ENCODE measurements around the gene EPHB3. TPM values are rescaled to one million over a fixed set of nuclear protein-coding genes. Genes with fewer than 3 reads are reported as not detected.

EPHB3 gene
- polyA plus RNA-seq, 2 of the 4 experiments (the other 2 are of a cell fraction) = 0.36 to 0.50 TPM

DNA sequence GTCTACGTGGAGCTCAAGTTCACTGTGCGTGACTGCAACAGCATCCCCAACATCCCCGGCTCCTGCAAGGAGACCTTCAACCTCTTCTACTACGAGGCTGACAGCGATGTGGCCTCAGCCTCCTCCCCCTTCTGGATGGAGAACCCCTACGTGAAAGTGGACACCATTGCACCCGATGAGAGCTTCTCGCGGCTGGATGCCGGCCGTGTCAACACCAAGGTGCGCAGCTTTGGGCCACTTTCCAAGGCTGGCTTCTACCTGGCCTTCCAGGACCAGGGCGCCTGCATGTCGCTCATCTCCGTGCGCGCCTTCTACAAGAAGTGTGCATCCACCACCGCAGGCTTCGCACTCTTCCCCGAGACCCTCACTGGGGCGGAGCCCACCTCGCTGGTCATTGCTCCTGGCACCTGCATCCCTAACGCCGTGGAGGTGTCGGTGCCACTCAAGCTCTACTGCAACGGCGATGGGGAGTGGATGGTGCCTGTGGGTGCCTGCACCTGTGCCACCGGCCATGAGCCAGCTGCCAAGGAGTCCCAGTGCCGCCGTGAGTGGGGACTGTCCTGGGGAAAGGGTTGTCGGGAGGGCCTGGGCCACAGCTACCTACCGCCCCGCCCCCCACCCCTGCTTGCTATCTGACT is 11.2 kb downstream of the EPHB3 start:
- ChIA-PET POLR2A (no interaction called here), CTCF (interaction anchor here (6.5 kb wide), 1 partner anchor 11 kb away, joined by 37 read pairs; the partner anchor contains the start of gene EPHB3)
- ATAC-seq (no peak), FAIRE-seq (no peak), DNase-seq (ENCODE audit: low read depth in 1 of 2, low spot score in 1 of 2) (no peak)
- Histone ChIP-seq H3K27ac (no peak overlapping the region), H3K9me3 (no peaks in the 10 kb centered on the region), H3K4me1 (no peaks in the 10 kb centered on the region), H3K4me2 (no peak overlapping the region), H3K4me3 (no peak overlapping the region)
- WGBS (ENCODE audit: missing lambda C conversion rate) = 87% methylated on average over 18 of the region's 33 CpGs
- TF ChIP-seq, protein P1, sequence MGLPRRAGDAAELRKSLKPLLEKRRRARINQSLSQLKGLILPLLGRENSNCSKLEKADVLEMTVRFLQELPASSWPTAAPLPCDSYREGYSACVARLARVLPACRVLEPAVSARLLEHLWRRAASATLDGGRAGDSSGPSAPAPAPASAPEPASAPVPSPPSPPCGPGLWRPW (IDR thresholded peaks at IDR 0.05) = no peak
- TF ChIP-seq ZFP36 (IDR thresholded peaks at IDR 0.05; ENCODE audit: borderline replicate concordance, partially characterized antibody) (no peak), TFCP2L1 (CRISPR knock-in tag; IDR thresholded peaks at IDR 0.05) (no peak), FOSL2 (IDR thresholded peaks at IDR 0.05) (no peak), FOSL2 (CRISPR knock-in tag; IDR thresholded peaks at IDR 0.05) (no peak), SMC3 (IDR thresholded peaks at IDR 0.05) (no peak), HDAC2 (IDR thresholded peaks at IDR 0.05) (no peak), EHMT2 (IDR thresholded peaks at IDR 0.05; ENCODE audit: low read depth) (no peak), HOXB5 (CRISPR knock-in tag; IDR thresholded peaks at IDR 0.05) (no peak), NFE2L2 (conservative IDR thresholded peaks at IDR 0.05; ENCODE audit: low read length) (no peak), JUN (IDR thresholded peaks at IDR 0.05) (no peak), SREBF2 (IDR thresholded peaks at IDR 0.05) (no peak), TP53 (CRISPR knock-in tag; IDR thresholded peaks at IDR 0.05) (no peak), RCOR1 (IDR thresholded peaks at IDR 0.05; ENCODE audit: low read depth, low read length) (no peak), ZNF302 (CRISPR knock-in tag; IDR thresholded peaks at IDR 0.05) (no peak), NR3C1 (IDR thresholded peaks at IDR 0.05) (no peak), HOXA7 (CRISPR knock-in tag; IDR thresholded peaks at IDR 0.05) (no peak)
- TF ChIP-seq, protein P2, sequence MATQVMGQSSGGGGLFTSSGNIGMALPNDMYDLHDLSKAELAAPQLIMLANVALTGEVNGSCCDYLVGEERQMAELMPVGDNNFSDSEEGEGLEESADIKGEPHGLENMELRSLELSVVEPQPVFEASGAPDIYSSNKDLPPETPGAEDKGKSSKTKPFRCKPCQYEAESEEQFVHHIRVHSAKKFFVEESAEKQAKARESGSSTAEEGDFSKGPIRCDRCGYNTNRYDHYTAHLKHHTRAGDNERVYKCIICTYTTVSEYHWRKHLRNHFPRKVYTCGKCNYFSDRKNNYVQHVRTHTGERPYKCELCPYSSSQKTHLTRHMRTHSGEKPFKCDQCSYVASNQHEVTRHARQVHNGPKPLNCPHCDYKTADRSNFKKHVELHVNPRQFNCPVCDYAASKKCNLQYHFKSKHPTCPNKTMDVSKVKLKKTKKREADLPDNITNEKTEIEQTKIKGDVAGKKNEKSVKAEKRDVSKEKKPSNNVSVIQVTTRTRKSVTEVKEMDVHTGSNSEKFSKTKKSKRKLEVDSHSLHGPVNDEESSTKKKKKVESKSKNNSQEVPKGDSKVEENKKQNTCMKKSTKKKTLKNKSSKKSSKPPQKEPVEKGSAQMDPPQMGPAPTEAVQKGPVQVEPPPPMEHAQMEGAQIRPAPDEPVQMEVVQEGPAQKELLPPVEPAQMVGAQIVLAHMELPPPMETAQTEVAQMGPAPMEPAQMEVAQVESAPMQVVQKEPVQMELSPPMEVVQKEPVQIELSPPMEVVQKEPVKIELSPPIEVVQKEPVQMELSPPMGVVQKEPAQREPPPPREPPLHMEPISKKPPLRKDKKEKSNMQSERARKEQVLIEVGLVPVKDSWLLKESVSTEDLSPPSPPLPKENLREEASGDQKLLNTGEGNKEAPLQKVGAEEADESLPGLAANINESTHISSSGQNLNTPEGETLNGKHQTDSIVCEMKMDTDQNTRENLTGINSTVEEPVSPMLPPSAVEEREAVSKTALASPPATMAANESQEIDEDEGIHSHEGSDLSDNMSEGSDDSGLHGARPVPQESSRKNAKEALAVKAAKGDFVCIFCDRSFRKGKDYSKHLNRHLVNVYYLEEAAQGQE (IDR thresholded peaks at IDR 0.05) = no peak

DNA sequence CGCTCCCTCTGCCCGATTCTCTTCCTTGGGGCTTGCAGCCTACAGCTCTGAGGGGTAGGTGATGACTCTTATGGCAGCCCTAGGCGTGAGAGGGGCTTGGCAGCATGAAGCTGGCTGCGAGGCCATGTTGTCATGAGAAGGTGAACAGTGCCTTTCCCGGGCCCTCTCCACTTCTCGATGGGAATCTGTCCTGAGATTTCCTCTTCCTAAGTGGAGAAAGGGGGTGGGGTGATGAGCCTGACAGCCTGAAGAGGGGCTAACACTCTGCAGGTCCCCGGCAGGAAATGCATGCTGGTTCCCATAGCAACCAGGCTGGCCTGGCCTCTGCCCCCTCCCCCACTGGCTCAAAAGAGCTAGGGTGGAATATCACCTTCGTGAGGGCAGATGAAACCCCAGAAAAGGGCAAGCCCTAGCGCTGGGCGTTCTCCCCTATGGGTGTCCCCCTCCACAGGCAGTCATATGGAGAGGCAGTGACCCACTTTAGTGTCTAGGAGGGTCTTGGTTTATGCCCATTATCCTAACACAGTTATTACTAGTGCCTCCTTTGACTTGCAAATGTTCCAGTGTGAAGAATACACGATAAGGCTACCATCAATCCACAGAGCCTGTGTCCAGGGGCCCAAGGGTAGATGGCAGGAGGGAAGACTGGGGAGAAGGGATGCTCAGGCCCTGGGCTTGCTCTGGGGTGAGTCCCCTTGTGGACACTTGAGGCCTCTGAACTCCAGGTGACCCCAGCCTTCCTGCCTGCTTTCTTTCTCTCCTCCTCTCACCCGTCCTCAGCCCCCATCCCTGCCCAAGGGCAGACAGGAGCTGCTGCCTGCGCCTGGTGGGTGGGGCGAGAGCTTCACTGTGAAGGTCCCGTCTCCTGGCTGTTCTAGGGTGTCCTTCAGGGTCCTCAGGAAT is 13.2 kb downstream of the EPHB3 start:
- Histone ChIP-seq H3K4me3 (no peak overlapping the region), H3K4me2 (no peak overlapping the region), H3K27ac (no peak overlapping the region), H3K9me3 (no peaks in the 10 kb centered on the region), H3K4me1 (no peaks in the 10 kb centered on the region)
- 71% methylated on average over 15 of the region's 15 CpGs for WGBS (ENCODE audit: missing lambda C conversion rate)
- no peak; a peak in 1 of 6 replicates for ATAC-seq
- ChIA-PET POLR2A (no interaction called here), CTCF (interaction anchor here (0.6 to 6.5 kb wide), 3 partner anchors 8 to 203 kb away, joined by 3 to 37 read pairs (median 3); partner anchors contain the start of gene EPHB3)
- no peak for TF ChIP-seq RARB (CRISPR knock-in tag; IDR thresholded peaks at IDR 0.05)
- TF ChIP-seq ZC3H11A (IDR thresholded peaks at IDR 0.05) = no peak
- DNase-seq (ENCODE audit: low read depth in 1 of 2, low spot score in 1 of 2) = no peak
- no peak for FAIRE-seq

DNA sequence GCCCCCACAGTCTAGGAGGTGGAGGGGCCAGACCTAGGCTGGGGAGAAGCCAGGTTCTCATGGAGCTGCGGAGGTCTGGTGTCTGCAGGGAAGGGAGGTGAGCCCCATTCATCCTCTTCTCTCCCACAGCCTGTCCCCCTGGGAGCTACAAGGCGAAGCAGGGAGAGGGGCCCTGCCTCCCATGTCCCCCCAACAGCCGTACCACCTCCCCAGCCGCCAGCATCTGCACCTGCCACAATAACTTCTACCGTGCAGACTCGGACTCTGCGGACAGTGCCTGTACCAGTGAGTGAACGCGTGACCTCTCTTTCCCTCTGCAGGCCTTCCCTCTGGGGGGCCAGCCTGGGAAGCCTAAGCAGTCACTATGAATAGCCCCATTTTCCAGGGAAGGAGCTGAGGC is 14.1 kb downstream of the EPHB3 start:
- no peak overlapping the region for H3K27ac ChIP-seq
- TF ChIP-seq NPAS2 (CRISPR knock-in tag; IDR thresholded peaks at IDR 0.05; ENCODE audit: borderline replicate concordance) (no peak), JUNB (IDR thresholded peaks at IDR 0.05) (no peak), GATA3 (IDR thresholded peaks at IDR 0.05; ENCODE audit: borderline replicate concordance) (no peak), POLR2AphosphoS2 (conservative IDR thresholded peaks at IDR 0.05; ENCODE audit: low read length) (no peak)
- TF ChIP-seq, protein P3, sequence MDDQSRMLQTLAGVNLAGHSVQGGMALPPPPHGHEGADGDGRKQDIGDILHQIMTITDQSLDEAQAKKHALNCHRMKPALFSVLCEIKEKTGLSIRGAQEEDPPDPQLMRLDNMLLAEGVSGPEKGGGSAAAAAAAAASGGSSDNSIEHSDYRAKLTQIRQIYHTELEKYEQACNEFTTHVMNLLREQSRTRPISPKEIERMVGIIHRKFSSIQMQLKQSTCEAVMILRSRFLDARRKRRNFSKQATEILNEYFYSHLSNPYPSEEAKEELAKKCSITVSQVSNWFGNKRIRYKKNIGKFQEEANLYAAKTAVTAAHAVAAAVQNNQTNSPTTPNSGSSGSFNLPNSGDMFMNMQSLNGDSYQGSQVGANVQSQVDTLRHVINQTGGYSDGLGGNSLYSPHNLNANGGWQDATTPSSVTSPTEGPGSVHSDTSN (IDR thresholded peaks at IDR 0.05) = no peak
- no peak overlapping the region for H3K4me3 ChIP-seq
- ATAC-seq (no peak), DNase-seq (ENCODE audit: low read depth in 1 of 2, low spot score in 1 of 2) (no peak), FAIRE-seq (no peak)
- 92% methylated on average over 5 of the region's 9 CpGs for WGBS (ENCODE audit: missing lambda C conversion rate)
- no peak overlapping the region for H3K4me2 ChIP-seq
- no peaks in the 10 kb centered on the region for H3K9me3 ChIP-seq
- ChIA-PET CTCF (interaction anchor here (1.6 to 6.5 kb wide), 2 partner anchors 14 to 202 kb away, joined by 6 to 37 read pairs; partner anchors contain the start of gene EPHB3), POLR2A (no interaction called here)
- no peaks in the 10 kb centered on the region for H3K4me1 ChIP-seq
